GM21737 (cell line): ENCODE measurements around the gene MT1E.
"Not testable (repeated sequence)": the region's sequence is repeated elsewhere in the genome, so short reads cannot be mapped to it uniquely, and the experiment has no call there.

ENCODE experiments used
- ATAC-seq: cut with Tn5 transposase; IDR thresholded peaks from one replicate; pipeline ENCODE4 v1.9.1; 2021; ENCODE audit warnings: mild to moderate bottlenecking, moderate library complexity; ENCODE audit not compliant: unreplicated experiment

Gene MT1E

GRCh38 chr16:56606476-56607108 is 19.0 kb upstream of the MT1E start:
- no peak for ATAC-seq

- ATAC-seq, result no peak
Observed at GRCh38 chr16:56607109-56607618, 18.4 kb upstream of the MT1E start.

GRCh38 chr16:56607675-56608042 is 17.9 kb upstream of the MT1E start:
- ATAC-seq, result no peak

GRCh38 chr16:56608043-56608875 is 17.3 kb upstream of the MT1E start, which contains the start of gene MT2A:
TSS of gene MT2A (plus strand) at chr16:56608584. CDS start at chr16:56608656, 72 bp downstream.
- ATAC-seq, result peak; percentile 77

GRCh38 chr16:56608876-56609462 is 16.6 kb upstream of the MT1E start:
- ATAC-seq, result no peak

- peak; percentile 34 for ATAC-seq
Observed at GRCh38 chr16:56609463-56609921, 16.1 kb upstream of the MT1E start.

- ATAC-seq, result no peak
Observed at GRCh38 chr16:56610017-56610608, 15.5 kb upstream of the MT1E start.

GRCh38 chr16:56610609-56611111 is 14.9 kb upstream of the MT1E start:
- no peak for ATAC-seq

- ATAC-seq, result no peak
Observed at GRCh38 chr16:56611281-56611833, 14.2 kb upstream of the MT1E start.

GRCh38 chr16:56613706-56614105 is 11.9 kb upstream of the MT1E start:
- no peak for ATAC-seq

GRCh38 chr16:56614549-56614991 is 11.0 kb upstream of the MT1E start:
- no peak for ATAC-seq

GRCh38 chr16:56615353-56615752 is 10.2 kb upstream of the MT1E start:
- no peak for ATAC-seq

GRCh38 chr16:56616608-56617211 is 8.9 kb upstream of the MT1E start:
- no peak for ATAC-seq

- ATAC-seq, result no peak
Observed at GRCh38 chr16:56617212-56618085, 8.1 kb upstream of the MT1E start.

- ATAC-seq, result no peak
Observed at GRCh38 chr16:56618138-56618537, 7.4 kb upstream of the MT1E start.

- ATAC-seq, result no peak
Observed at GRCh38 chr16:56620339-56620897, 5.2 kb upstream of the MT1E start.

GRCh38 chr16:56621665-56622445 is 3.7 kb upstream of the MT1E start:
- not testable (repeated sequence) for ATAC-seq

GRCh38 chr16:56623184-56623583 is 2.4 kb upstream of the MT1E start:
- not testable (repeated sequence) for ATAC-seq
